Smooth muscle cell of the brain vasculature (primary cell): Measurements from ENCODE around the gene SLC2A3.
A peak's percentile ranks its signal among the peaks of the same experiment; 100 is the strongest.
"Not testable (repeated sequence)": the region's sequence is repeated elsewhere in the genome, so short reads cannot be mapped to it uniquely, and the experiment has no call there.

Experiments used
- DNase-seq: peaks from one replicate; pipeline ENCODE4 v3.0.0-alpha.2; 2012; ENCODE audit warnings: low read depth, low spot score

SLC2A3 gene

DNA sequence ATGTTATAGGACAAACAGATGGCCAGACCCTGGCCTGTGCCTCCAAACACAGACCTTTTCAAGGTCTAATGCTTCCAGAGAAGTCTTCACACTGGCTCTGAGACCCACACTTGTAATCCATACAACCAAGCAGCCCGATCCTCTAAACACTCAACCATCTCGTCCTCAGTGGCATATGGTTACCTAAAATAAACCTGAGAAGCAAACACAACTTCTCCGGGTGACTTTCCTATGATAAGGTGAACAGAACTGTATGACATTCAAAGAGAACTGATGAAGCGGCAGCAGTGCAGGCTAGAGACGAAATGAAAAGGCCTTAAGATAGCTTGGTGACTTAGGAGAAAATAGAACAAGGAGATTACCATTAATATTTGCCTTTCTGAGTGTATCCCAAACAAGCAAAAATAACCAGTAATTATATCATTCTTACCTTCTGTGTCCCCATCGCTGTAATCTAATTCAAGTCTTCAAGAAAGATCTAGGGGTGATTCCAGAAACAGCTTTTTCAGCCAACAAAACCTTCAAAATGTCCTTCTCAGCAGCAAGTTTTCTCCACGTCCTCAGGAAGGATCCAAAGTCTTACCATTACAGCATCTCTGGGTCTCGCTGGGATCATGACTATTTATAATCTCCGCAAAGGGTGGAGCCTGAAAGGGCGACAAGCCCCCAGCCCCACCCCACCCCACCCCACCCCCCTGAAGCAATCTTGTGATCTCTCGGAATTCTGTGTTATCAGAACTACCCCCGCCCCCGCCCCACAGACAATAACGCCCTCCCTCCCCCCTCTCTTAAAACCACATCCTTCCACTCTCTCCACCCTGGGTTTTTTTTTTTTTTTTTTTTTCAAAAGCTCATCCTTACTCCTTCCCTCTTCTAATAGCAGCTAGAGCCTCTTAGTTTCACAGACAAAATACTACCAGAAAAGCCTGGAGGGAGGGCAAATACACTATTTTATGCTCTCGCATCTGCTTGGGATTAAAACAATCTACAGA, at the start of gene SLC2A3:
Gene SLC2A3, minus strand, starts transcription at position 598 of the 992 bp plus-strand sequence. Its CDS starts 153 bp downstream, at position 445.
- peak; percentile 88 for DNase-seq

DNA sequence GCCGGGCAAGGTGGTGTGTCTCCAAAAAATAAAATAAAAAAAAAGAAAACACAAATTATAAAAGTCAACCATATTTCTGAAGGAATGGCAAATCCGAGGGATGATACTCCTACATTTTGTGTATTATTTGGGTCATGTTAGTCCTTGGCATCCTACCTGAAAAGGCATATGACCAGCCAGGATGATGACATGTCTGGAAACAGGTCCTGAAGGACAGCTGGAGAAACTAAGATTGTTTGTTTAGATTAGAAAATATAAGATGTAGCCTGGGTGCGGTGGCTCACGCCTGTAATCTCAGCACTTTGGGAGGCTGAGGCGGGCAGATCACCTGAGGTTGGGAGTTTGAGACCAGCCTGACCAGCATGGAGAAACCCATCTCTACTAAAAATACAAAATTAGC, 48.9 kb upstream of the SLC2A3 start:
- no peak for DNase-seq

DNA sequence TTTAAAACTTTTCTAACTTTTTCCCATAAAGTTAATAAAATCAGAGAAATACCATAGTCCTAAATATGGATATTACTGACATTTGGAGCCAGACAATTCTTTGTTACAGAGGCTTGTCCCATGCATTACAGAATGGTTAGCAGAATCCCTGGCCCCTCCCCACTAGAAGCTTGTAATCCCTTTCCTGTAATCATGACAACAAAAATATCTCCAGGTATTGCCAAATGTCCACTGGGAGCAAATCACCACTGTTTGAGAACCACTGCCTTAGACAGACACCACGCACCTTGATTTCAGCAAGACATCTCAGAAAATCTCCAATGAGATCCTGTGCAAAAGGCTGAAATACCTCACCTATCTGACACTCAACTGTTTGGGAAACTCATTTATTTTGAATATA, 47.5 kb upstream of the SLC2A3 start:
- DNase-seq: not testable (repeated sequence)

DNA sequence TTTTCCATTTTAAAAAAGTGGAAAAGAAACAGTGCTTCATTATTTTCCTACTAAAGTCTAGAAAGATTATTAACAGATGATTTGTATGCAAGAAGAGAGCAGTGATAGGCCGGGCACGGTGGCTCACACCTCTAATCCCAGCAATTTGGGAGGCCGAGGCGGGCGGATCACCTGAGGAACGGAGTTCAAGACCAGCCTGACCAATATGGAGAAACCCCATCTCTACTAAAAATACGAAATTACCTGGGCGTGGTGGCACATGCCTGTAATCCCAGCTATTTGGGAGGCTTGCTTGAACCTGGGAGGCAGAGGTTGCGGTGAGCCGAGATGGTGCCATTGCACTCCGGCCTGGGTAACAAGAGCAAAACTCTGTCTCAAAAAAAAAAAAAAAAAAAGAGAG, 47.0 kb upstream of the SLC2A3 start:
- not testable (repeated sequence) for DNase-seq

DNA sequence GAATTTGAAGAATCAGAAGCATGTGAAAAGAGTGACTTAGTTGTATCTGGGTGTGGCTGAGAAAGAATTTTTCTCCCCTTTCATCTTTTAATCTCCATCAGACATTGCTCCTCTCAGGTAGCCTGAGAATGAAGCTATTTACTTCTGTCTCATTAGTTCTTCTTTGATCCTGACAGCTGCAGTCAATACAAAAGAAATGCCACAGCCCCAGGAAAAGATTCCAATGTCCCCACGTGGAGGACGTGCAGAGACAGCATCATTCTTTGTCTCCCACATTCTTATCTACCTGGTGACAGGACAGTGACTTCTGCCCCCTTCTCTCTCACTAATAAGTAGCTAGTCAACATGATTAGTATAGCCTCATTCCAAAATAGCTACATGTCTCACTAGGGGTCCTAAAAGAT, 46.3 kb upstream of the SLC2A3 start:
- not testable (repeated sequence) for DNase-seq

DNA sequence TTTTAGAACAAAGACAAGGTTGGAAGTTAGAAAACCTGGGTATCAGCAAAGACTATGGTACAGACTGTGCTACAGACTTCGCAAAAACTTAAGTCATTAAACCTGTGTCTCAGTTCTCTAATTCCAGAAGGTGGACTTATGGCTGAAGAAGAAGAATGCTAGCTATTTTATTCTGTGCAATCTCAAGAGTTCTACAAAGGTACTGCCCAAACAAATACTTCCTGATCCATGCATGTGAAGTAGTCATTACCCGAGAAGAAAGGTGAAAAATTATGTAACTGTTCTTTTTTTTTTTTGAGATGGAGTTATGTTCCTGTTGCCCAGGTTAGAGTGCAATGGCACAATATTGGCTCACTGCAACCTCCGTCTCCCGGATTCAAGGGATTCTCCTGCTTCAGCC, 45.5 kb upstream of the SLC2A3 start:
- no peak for DNase-seq

DNA sequence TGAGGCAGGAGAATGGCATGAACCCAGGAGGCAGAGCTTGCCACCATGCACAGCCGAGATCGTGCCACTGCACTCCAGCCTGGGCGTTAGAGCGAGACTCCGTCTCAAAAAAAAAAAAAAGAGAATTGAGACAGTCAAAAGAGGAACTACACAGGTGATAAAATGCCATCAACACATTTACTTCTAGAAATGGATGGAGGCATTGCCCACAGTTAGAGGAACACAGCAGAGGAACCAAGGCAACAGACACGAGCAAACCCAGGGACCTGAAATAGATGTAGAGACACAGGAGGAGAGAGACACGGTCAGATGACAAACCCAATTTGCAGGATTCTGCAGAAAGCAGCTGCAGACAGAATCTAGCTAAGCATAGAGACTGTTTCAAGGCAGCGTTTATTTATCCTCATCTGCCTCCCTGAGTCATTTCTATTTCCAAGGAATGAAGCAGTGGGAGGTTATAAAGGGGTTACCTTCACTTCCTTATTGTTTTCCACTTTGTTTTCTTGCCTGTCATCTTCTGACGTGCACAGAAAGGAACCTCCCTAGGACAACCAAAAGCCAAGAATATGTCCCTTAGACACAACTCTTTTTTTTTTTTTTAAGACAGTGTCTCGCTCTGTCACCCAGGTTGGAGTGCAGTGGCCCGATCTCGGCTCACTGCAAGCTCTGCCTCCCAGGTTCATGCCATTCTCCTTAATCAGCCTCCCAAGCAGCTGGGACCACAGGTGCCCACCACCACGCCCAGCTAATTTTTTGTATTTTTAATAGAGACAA, 41.6 kb upstream of the SLC2A3 start:
- DNase-seq: not testable (repeated sequence)

DNA sequence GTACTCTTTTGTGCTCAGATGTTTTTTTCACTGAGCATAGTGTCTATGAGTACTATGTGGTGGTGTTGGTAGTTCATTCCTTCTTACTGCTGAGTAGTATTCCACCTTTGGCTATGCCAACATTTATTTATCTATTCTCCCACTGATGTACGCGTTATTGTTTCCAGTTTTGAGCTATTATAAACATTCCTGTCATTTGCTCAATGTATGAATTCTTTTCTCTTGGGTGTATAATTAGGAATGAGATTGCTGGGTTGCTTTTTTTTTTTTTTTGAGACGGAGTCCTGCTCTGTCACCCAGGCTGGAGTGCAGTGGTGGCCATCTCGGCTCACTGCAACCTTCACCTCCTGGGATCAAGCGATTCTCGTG, 37.5 kb upstream of the SLC2A3 start:
- DNase-seq: no peak

DNA sequence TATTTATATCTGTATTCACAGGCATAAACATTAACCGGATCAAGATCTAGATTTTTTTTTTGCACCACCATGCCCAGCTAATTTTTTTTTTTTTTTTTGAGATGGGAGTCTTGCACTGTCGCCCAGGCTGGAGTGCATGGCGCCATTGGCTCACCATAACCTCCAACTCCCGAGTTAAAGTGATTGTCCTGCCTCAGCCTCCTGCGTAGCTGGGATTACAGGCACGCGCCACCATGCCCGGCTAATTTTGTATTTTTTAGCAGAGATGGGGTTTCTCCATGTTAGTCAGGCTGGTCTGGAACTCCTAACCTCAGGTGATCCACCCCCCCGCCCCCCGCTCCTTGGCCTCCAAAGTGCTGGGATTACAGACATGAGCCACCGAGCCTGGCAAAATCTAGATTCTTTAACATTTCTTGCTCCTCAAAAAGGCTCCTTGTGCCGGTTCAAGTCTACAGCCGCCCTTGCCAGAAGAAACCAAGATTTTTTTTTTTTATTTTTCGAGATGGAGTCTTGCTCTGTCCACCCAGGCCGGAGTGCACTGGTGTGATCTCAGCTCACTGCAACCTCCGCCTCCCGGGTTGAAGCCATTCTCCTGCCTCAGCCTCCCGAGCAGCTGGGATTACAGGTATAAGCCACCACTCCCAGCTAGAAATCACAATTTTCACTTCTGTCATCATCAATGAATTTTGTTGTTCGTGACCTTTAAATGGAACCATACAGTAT, 36.9 kb upstream of the SLC2A3 start:
- no peak for DNase-seq

DNA sequence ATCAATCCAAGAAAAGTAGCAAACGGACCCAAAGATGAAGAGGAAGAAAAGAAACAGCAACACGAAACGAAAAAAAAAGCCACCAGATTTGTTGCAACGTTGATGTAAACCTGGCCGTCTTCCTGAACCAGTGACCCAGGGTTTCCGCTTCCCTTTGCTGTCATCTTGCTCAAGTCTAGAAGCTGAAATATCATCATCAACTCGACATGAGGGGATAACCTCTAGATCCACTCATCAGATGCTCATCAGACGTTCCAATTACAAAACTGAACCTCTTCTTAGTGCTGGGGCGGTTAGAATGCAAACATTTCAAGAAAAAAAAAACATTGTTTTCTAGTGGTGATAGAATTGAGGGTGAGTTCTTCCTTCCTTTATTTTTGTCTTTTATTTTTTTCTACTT, 36.3 kb upstream of the SLC2A3 start:
- DNase-seq: not testable (repeated sequence)

DNA sequence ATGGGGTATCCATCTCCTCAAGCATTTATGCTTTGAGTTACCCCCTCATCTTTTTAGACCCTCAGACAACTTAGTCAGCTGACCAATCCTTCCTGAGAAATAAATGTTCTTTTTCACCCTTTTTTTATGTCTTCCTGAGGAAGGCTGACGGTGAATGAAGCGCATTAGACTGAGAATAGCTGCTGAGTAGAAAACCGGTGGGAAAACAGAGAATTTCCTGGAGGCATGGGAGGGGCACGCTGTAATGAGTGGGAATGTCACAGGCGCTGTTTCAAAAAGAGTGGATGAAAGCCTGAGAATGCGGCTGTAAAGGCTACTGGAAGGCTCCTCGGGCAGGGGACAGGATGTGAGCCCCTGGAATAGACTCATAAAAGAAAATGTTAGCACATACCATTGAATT, 35.8 kb upstream of the SLC2A3 start:
- DNase-seq: not testable (repeated sequence)

DNA sequence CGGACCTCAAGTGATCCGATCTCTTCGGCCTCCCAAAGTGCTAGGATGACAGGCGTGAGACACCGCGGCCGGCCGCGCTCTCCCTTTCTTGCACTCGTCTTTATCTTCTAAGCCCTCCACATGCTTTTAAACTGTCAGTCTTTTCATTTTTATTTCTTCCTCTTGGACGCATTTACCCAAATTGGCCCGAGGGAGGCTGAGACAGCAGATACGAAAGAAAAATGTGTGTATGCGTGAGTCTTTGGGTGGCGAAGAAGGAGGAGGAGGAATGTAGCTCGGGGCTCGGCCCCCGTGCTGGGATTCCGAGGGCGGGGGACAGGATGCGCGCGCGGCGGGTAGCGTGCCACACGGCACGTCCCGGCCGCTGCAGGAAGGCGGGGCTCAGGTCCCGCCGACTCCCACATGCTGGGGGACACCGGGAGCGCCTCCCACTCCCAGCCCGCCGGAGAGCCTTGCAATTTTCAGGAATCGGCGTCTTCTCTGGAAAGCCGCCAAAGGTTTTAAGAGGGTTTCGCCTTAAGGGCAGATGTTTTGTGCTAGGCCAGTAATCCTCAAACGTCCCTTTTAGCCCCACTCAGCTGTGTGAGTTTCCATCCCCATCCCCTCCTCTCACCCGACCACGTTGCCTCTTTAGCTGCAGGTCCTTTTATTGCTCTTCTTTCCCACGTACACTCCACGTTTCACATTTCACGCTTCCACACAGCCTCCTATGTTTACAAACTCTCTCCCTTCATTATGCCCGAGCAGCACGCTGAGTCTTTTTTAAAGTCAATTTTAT, 34.7 kb upstream of the SLC2A3 start:
- DNase-seq: peak; percentile 80

DNA sequence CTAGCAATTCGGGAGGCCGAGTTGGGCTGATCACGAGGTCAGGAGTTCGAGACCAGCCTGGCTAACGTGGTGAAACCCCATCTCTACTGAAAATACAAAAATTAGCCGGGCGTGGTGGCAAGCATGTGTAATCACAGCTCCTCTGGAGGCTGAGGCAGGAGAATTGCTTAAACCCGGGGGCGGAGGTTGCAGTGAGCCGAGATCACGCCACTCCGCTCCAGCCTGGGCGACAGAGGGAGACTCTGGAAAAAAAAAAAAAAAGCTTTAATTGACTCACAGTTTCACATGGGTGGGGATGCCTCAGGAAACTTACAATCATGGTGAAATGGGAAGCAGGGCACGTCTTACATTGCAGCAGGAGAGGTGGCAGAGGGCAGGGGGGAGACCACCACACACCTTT, 30.6 kb upstream of the SLC2A3 start:
- no peak for DNase-seq

DNA sequence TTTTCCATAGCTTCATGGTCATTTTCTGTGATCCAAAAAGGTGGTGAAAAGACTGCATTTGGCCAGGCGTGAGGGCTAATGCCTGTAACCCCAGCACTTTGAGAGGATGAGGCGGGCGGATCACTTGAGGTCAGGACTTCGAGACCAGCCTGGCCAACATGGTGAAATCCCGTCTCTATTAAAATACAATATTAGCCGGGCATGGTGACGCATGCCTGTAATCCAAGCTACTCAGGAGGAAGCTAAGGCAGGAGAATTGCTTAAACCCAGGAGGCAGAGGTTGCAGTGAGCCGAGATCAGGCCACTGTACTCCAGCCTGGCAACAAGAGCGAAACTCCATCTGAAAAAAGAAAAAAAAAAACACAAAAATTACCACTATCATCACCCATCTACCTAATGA, 28.7 kb upstream of the SLC2A3 start:
- not testable (repeated sequence) for DNase-seq

DNA sequence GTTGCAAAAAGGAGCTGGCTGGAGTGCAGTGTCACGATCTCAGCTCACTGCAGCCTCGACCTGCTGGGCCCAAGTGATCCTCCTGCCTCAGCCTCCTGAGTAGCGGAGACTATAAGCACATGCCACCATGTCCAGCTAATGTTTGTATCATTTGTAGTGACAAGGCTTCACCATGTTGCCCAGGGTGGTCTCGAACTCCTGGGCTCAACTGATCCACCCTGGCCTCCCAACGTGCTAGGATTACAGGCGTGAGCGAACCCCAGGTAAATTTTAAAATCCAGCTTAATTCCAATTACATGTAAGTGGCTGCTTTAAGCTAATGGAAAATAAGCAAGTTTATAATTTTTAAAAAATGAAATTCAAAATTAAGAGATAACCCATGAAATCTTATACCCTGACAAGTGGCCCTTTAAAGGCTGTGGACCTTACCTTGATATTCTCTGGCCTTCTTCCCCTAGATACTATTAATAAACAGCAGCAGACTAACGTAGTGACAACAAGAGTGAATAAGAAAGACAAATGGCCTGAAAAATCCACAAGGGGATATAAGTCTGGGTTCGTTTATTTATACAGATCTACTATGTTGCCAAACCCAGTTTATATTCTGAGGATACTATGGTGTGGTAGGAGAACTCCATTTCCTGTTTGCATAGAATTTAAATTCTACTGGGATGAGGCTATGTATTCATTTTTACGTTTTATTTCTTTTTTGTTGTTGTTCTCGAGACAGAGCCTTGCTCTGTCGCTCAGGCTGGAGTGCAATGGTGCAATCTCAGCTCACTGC, 25.6 kb upstream of the SLC2A3 start:
- DNase-seq: no peak

DNA sequence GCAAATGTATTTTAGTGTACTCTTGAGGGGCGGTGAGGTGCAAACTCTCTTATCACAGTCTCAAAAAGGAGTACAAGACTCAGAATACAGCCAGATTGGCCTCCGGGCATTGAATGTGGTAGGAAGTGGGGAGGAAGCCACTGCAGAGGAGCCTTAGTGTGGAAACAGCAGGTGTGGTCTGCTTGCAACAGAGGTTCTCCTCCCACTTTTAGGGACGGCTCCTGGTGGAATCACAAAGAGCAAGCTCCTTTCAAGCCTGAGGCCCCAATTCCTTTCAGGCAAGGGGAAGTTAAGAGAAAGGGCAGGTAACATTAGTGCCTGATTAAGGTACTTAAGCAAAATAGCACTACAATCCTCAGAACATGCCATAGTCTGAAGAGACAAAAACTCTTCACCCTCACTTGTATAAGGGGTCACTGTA, 23.7 kb upstream of the SLC2A3 start:
- DNase-seq: no peak

DNA sequence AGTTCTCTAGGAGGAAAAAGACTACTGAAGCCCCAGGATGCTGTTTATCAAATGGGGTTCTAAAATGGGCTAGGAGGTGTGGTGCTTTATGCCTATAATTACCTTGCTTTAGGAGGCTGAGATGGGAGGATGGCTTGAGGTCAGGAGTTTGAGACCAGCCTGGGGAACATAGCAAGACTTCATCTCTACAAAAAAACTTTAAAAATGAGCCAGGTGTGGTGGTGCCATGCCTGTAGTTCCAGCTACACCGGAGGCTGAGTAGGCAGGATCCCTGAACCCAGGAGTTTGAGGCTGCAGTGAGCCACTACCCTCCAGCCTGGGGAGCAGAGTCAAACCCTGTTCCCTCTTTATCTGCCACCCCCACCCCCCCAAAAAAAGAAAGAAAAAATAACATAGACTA, 23.3 kb upstream of the SLC2A3 start:
- DNase-seq: no peak

DNA sequence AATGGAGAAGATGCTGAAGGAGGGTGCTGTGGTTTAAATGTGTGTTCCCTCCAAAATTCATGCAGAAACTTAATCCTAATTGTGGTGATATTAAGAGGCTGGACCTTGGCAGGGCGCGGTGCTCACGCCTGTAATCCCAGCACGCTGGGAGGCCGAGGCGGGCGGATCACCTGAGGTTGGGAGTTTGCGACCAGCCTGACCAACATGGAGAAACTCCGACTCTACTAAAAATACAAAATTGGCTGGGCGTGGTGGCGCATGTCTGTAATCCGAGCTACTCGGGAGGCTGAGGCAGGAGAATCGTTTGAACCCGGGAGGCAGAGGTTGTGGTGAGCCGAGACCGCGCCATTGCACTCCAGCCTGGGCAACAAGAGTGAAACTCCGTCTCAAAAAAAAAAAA, 18.9 kb upstream of the SLC2A3 start:
- not testable (repeated sequence) for DNase-seq

DNA sequence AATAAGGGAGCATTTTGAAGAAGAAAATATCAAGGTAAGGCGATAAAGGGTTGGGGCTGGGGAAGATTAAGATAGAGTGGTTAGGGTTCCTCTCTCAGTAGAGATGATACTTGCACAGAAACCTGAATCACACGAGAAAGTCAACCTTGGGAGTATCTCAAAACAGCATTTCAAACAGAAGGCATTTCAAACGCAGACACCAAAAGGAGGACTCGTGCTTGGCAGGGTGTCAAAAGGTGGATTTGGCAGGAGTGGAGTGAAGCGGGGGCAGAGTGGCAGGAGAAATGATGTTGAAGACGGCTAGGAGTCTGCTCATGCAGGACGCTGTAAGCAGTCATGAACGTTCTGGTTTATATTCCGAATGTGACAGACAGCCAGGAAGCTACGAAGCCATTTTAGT, 18.4 kb upstream of the SLC2A3 start:
- not testable (repeated sequence) for DNase-seq

DNA sequence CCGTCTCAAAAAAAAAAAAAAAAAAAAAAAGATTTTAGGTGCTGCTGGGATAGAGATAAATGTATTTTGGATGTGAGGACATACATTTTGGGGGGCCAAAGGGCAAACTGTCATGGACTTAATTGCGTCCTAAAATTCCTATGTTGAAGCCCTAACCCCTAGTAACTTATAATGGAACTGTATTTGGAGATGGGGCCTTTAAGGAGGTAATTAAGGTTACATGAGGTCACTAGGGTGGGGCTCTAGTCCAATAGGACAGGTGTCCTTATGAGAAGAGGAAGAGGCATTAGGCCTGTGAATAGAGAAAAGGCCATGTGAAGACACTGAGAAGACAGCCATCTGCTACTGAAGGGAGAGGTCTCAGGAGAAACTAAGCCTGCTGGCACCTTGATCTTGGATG, 17.9 kb upstream of the SLC2A3 start:
- DNase-seq: not testable (repeated sequence)
